Nephron progenitor cell (in vitro differentiated cells): Measurements from ENCODE around the gene TNFRSF9.

Experiments used
- DNase-seq: peaks from one replicate; pipeline ENCODE4 v3.0.0; 2021
- H3K27ac Mint-ChIP-seq: 2 replicates; pipeline ENCODE4 v1.8.0; 2021; ENCODE audit warnings: mild to moderate bottlenecking, moderate library complexity, mixed read lengths
- H3K27me3 Mint-ChIP-seq: 2 replicates; pipeline ENCODE4 v1.8.0; 2021; ENCODE audit warnings: mild to moderate bottlenecking, low read depth, mixed read lengths; ENCODE audit not compliant: poor library complexity
- H3K36me3 Mint-ChIP-seq: 2 replicates; pipeline ENCODE4 v1.8.0; 2021; ENCODE audit warnings: low read depth, mixed read lengths
- H3K4me1 Mint-ChIP-seq: 2 replicates; pipeline ENCODE4 v1.8.0; 2021; ENCODE audit warnings: mixed read lengths
- H3K4me3 Mint-ChIP-seq: 2 replicates; pipeline ENCODE4 v1.8.0; 2021; ENCODE audit warnings: mild to moderate bottlenecking, moderate library complexity, mixed read lengths
- H3K9me3 Mint-ChIP-seq: 2 replicates; pipeline ENCODE4 v1.8.0; 2021; ENCODE audit warnings: mild to moderate bottlenecking, moderate library complexity, mixed read lengths
- TF ChIP-seq, protein P1 (sequence below): fragments of 200-600 bp; sonication (generic); IDR thresholded peaks from 2 replicates; pipeline ENCODE4 v1.5.0; 2021; ENCODE audit warnings: antibody characterized with exemption

TNFRSF9 gene

GRCh38 chr1:7884757-7885156 is 55.9 kb downstream of the TNFRSF9 start:
- Mint-ChIP-seq H3K4me1 (no peaks in the 10 kb centered on the region), H3K9me3 (peaks cover 8% of the 10 kb centered on the region), H3K4me3 (no peak overlapping the region), H3K27ac (no peak overlapping the region), H3K36me3 (no peaks in the 10 kb centered on the region), H3K27me3 (peaks cover 19% of the 10 kb centered on the region)
- TF ChIP-seq, protein P1, sequence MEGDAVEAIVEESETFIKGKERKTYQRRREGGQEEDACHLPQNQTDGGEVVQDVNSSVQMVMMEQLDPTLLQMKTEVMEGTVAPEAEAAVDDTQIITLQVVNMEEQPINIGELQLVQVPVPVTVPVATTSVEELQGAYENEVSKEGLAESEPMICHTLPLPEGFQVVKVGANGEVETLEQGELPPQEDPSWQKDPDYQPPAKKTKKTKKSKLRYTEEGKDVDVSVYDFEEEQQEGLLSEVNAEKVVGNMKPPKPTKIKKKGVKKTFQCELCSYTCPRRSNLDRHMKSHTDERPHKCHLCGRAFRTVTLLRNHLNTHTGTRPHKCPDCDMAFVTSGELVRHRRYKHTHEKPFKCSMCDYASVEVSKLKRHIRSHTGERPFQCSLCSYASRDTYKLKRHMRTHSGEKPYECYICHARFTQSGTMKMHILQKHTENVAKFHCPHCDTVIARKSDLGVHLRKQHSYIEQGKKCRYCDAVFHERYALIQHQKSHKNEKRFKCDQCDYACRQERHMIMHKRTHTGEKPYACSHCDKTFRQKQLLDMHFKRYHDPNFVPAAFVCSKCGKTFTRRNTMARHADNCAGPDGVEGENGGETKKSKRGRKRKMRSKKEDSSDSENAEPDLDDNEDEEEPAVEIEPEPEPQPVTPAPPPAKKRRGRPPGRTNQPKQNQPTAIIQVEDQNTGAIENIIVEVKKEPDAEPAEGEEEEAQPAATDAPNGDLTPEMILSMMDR = no peak
- no peak for DNase-seq

- Mint-ChIP-seq H3K9me3 (peaks cover 25% of the 10 kb centered on the region), H3K4me3 (no peak overlapping the region), H3K27ac (no peak overlapping the region), H3K27me3 (peaks cover 12% of the 10 kb centered on the region), H3K36me3 (no peaks in the 10 kb centered on the region), H3K4me1 (no peaks in the 10 kb centered on the region)
- no peak for DNase-seq
- TF ChIP-seq, protein P1 = no peak
These were observed 61.4 kb downstream of the TNFRSF9 start for GRCh38 chr1:7879228-7879627.

GRCh38 chr1:7878027-7878426 is 62.6 kb downstream of the TNFRSF9 start:
- TF ChIP-seq, protein P1 = no peak
- peaks cover 25% of the 10 kb centered on the region for H3K9me3 Mint-ChIP-seq
- H3K27ac Mint-ChIP-seq = no peak overlapping the region
- H3K36me3 Mint-ChIP-seq = no peaks in the 10 kb centered on the region
- H3K4me3 Mint-ChIP-seq = no peak overlapping the region
- no peaks in the 10 kb centered on the region for H3K4me1 Mint-ChIP-seq
- no peak for DNase-seq
- peaks cover 12% of the 10 kb centered on the region for H3K27me3 Mint-ChIP-seq

DNA sequence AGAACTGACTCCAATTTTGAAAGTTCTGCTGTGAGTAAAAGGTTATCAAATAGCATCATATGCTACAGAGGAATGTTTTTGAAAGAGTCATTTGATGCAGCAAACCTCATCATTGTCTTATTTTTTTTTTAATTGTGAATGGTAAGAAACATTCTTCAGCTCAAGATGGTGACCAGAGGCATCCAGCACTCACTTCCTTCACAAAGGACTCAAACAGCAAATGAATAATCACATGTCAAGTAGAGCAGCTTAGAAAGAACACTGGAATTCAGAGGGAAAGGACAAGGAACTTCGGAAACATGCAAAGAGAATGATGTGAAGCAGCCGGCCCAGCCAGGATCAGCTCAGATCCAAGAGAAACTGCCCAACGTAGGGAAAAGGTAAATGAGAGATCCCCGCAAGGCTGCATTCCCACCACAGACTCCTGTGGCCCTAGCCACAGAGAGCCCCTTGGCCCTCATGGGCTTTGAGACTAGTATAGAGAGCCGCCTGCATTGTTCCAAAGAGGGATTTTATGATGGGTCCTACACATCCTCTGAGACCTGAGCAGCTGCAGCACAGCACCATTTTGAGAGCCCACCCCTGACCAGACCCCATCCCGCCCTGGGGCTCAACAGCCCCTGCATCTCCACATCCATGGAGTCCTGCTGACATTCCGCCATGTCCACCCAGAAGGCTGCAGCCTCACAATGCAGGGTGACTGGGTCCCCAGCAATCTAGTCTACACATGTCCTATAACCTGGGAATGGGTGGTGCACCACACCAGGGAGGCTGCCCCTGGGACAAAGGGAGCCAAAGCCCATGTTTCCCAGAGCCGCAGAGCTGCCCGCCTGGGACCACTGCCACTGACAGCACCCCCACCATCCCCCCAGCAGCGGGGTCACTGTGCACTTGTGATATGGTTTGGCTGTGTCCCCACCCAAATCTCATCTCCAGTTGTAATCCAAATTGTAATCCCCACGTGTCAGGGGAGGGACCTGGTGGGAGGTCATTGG is 66.5 kb downstream of the TNFRSF9 start:
- Mint-ChIP-seq H3K9me3 (peaks cover 24% of the 10 kb centered on the region), H3K36me3 (no peaks in the 10 kb centered on the region), H3K4me1 (no peaks in the 10 kb centered on the region), H3K4me3 (no peak overlapping the region), H3K27me3 (peaks cover 7% of the 10 kb centered on the region), H3K27ac (no peak overlapping the region)
- no peak for DNase-seq
- TF ChIP-seq, protein P1 = no peak

DNA sequence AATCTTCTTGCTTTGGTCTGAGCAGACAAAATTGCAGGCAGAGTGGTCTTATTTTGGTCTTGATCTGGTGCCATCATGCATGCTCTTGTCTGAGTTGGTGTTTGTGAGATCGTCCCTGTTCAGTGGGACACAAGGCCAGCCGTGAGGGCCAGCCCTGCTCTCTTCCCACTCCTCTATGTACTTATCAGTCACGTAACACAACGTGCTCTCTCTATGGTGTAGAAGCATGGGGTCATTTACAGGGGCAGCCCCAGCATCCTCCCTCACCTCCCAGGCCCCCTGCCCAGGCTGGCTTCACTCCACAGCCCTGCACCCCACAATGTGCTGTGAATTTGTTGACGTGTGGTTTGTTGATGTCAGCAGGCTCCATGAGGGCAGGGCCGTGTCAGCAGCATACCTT is 69.5 kb downstream of the TNFRSF9 start:
- H3K4me3 Mint-ChIP-seq = no peak overlapping the region
- no peaks in the 10 kb centered on the region for H3K36me3 Mint-ChIP-seq
- no peaks in the 10 kb centered on the region for H3K9me3 Mint-ChIP-seq
- DNase-seq = no peak
- TF ChIP-seq, protein P1 = no peak
- no peak overlapping the region for H3K27ac Mint-ChIP-seq
- peaks cover 10% of the 10 kb centered on the region for H3K27me3 Mint-ChIP-seq
- no peaks in the 10 kb centered on the region for H3K4me1 Mint-ChIP-seq
